Fibroblast of skin of right quadriceps (primary cell): ENCODE results near the gene INTS3.

Source experiments
- DNase-seq: peaks from one replicate; pipeline ENCODE4 v3.0.0-alpha.2; 2013

The INTS3 gene

GRCh38 chr1:153727463-153728304, at the start of gene INTS3:
Gene INTS3 (plus strand): TSS chr1:153728050. CDS start chr1:153728635, 585 bp downstream.
- DNase-seq = peak; percentile 100

- no peak for DNase-seq
Measured at GRCh38 chr1:153678519-153679336, 49.1 kb upstream of the INTS3 start, which contains the start of gene NPR1. Gene NPR1 (plus strand): TSS chr1:153678688. CDS start chr1:153679109, 421 bp downstream.

DNA sequence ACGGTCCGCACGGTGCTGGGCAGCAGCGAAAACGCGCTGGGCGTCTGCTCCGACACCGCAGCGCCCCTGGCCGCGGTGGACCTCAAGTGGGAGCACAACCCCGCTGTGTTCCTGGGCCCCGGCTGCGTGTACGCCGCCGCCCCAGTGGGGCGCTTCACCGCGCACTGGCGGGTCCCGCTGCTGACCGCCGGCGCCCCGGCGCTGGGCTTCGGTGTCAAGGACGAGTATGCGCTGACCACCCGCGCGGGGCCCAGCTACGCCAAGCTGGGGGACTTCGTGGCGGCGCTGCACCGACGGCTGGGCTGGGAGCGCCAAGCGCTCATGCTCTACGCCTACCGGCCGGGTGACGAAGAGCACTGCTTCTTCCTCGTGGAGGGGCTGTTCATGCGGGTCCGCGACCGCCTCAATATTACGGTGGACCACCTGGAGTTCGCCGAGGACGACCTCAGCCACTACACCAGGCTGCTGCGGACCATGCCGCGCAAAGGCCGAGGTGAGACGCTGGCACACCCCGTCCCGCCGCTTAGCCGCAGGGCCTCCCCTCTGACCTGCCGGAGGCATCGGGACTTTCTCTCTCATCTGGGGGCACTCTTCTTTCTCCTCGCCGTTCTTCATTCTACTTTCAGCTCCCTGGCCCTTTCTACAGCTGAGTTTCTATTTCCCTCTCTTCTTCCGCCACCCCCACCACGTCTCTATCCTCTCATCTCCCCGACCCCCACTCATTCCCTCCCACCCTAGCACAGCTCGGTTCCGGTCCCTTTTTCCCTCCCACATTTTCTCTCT, 48.3 kb upstream of the INTS3 start:
- no peak for DNase-seq

DNA sequence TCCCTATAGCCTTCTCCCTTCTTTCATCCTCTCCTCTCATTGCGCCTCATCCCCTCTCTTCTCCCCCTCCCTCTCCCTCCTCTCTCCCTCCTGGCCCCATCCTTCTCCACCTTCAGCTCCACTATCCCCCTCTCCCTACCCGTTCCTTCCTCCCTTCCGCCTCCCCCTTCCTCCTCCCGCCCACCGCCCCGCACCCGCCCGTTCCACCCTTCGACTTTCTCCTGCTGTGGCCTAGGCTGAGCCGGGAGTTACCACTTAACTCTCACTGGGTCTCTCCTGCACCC, 47.8 kb upstream of the INTS3 start:
- no peak for DNase-seq

DNA sequence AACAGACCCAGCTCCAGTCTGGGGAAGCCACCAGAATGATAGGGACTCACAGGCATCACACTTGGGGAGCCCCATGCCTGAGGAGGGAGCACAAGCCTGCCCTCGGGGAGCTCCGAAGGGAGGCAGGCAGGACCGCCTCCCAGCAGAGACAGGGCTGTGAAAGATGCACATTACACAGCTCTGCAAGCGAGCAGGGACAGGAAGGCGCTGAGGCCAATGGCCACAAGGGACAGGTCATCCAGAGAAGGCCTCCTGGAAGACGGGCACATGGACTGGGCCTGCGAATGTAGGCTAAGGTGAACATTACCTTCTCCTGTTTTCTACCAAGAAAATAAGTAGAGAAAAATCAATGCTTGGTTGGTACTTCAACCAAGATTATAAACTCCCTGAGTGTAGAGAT, 45.1 kb upstream of the INTS3 start:
- no peak for DNase-seq

DNA sequence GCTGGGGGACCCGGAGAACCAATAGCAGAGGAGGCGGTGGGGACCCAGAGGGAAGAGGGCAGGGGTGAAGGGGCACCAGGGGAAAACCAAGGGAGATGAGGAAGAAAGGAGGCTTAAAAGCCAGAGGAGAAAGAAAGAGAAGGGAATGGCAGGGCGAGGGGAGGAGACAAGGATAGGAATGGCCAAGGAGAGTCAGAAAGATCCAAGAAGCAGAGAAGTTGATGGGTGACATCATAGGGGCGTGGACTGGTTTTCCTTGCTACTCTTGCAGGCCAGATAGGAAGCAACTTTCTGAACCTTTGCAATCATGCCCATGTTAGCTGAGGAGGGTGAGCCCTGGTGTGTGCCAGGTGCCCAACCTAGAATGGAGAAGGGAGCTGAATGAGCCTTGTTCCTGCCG, 44.0 kb upstream of the INTS3 start:
- no peak for DNase-seq

DNA sequence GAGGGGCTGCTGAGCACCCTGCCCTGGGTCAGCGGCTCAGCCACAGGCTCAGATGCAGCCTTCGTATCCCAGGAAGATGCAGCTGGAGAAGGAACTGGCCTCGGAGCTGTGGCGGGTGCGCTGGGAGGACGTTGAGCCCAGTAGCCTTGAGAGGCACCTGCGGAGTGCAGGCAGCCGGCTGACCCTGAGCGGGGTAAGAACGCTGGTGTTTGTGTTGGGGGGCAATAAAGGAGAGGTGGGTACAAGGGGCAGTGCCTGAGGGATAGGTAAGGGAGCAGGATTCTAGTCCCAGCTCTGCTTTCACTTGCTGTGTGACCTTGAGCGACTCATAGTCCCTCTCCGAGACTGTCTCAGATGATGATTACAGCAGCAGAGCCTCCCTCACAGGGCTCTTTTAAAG, 43.0 kb upstream of the INTS3 start:
- DNase-seq = no peak

GRCh38 chr1:153685544-153686340, 42.1 kb upstream of the INTS3 start:
- DNase-seq = no peak

DNA sequence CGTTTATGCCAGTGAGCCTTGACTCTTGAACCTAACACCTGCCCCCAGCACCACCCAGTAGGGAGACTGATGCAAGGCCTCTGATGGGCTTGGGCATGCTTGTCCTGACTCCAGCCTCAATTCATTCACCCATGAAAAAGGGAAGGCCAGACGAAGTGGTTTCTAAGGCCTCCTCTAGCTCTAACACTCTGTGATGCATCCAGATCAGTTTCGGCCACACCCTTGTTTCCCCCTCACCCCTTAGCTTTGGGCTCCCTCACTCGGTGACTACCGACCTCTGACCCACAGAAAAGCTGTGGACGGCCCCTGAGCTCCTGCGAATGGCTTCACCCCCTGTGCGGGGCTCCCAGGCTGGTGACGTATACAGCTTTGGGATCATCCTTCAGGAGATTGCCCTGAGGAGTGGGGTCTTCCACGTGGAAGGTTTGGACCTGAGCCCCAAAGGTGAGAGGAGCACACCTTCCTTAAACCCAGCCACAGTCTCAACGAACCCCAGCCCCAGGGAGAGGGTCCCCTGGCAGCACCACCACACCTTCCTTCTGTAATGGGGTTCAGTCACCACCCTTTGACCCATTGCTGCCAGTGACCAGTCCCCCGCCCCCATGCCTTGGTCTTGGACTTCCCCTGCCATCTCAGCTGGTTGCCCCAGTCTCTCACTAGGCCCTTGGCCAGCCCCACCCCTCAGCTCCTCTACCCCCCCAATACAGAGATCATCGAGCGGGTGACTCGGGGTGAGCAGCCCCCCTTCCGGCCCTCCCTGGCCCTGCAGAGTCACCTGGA, 40.3 kb upstream of the INTS3 start:
- no peak for DNase-seq

DNA sequence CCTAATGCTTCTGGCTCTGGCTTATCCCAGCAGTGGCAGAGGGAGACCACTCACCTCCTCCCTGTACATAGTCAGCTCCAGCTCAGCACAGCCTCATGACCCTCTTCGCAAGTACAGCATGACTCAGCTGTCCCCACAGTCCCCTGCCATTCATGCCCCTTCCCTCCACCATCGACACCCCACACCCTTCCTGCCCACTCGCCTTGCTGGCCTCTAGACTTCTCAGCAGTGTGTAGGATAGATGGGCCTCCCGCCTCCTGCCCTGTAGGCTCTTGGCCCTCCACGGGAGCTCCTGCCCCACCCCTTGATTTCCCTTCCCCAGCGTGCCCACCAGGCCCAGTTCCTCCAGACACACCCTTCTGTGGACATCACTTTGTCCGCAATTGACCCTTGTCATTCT, 39.6 kb upstream of the INTS3 start:
- no peak for DNase-seq

DNA sequence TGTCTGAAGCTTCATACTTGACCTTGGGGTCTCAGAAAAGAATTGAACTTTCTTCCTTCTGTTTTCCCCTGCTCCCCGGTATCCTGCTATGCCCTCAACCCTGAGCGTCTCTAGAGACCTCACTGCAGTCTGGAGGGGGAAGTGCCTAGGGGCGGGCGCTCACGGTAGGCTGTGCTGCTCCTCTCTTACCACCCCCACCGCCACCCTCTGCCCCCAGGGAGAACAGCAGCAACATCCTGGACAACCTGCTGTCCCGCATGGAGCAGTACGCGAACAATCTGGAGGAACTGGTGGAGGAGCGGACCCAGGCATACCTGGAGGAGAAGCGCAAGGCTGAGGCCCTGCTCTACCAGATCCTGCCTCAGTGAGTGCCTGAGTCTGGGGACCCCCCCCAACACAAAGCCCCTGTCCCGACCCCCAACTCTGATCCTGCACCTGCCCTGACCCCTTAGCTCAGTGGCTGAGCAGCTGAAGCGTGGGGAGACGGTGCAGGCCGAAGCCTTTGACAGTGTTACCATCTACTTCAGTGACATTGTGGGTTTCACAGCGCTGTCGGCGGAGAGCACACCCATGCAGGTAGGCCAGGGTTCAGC, 39.0 kb upstream of the INTS3 start:
- no peak for DNase-seq

GRCh38 chr1:153693466-153693865, 34.4 kb upstream of the INTS3 start:
- no peak for DNase-seq

GRCh38 chr1:153696741-153697140, 31.1 kb upstream of the INTS3 start:
- DNase-seq = no peak

- DNase-seq = peak; percentile 35
Measured at GRCh38 chr1:153697191-153698019, 30.4 kb upstream of the INTS3 start.

GRCh38 chr1:153698020-153698922, 29.6 kb upstream of the INTS3 start:
- DNase-seq = no peak

GRCh38 chr1:153698923-153699714, 28.7 kb upstream of the INTS3 start:
- peak; percentile 38 for DNase-seq

- DNase-seq = no peak
Measured at GRCh38 chr1:153699768-153700167, 28.1 kb upstream of the INTS3 start.

- no peak for DNase-seq
Measured at GRCh38 chr1:153705484-153705883, 22.4 kb upstream of the INTS3 start.
